MG63 (cell line): Measurements from ENCODE around the gene XYLB. TPM values are rescaled to one million over a fixed set of nuclear protein-coding genes. Genes with fewer than 3 reads are reported as not detected.

Experiments
- DNase-seq: peaks from one replicate; pipeline ENCODE4 v3.0.0-alpha.2; 2020
- H3K27me3 ChIP-seq: fragments of 250-450 bp; sonication (Bioruptor Pico); 2 replicates; pipeline ENCODE4 v1.5.1; 2020; ENCODE audit warnings: mild to moderate bottlenecking, moderate library complexity
- H3K36me3 ChIP-seq: fragments of 250-450 bp; sonication (Bioruptor Pico); 2 replicates; pipeline ENCODE4 v1.5.1; 2020; ENCODE audit warnings: mild to moderate bottlenecking, moderate library complexity
- H3K4me3 ChIP-seq: fragments of 250-450 bp; sonication (Bioruptor Pico); 2 replicates; pipeline ENCODE4 v1.5.1; 2020; ENCODE audit warnings: mild to moderate bottlenecking, moderate library complexity
- H3K9me3 ChIP-seq: fragments of 250-450 bp; sonication (Bioruptor Pico); 2 replicates; pipeline ENCODE4 v1.5.1; 2020; ENCODE audit warnings: mild to moderate bottlenecking, moderate library complexity
- total RNA-seq: library from RNA; depleted of rRNA; stranded (reverse); fragments of >200 nt; shearing (Covaris generic); gene quantifications from 2 replicates; pipeline ENCODE4 v1.2.3, GENCODE V29; 2014; ENCODE audit warnings: low replicate concordance

Gene XYLB
- total RNA-seq, 1 experiment from 2014 or later: 2.8 TPM

GRCh38 chr3:38371541-38372213 lies 25.1 kb downstream of the XYLB start:
- no peak overlapping the region for H3K4me3 ChIP-seq
- no peaks in the 10 kb centered on the region for H3K9me3 ChIP-seq
- H3K36me3 ChIP-seq: no peaks in the 10 kb centered on the region
- no peak for DNase-seq
- no peaks in the 10 kb centered on the region for H3K27me3 ChIP-seq

GRCh38 chr3:38372214-38372601 lies 25.6 kb downstream of the XYLB start:
- no peaks in the 10 kb centered on the region for H3K9me3 ChIP-seq
- H3K4me3 ChIP-seq: no peak overlapping the region
- no peaks in the 10 kb centered on the region for H3K27me3 ChIP-seq
- H3K36me3 ChIP-seq: no peaks in the 10 kb centered on the region
- no peak for DNase-seq

GRCh38 chr3:38374221-38374620 lies 27.6 kb downstream of the XYLB start:
- no peak for DNase-seq
- Histone ChIP-seq H3K9me3 (no peaks in the 10 kb centered on the region), H3K27me3 (no peaks in the 10 kb centered on the region), H3K36me3 (no peaks in the 10 kb centered on the region), H3K4me3 (no peak overlapping the region)

DNA sequence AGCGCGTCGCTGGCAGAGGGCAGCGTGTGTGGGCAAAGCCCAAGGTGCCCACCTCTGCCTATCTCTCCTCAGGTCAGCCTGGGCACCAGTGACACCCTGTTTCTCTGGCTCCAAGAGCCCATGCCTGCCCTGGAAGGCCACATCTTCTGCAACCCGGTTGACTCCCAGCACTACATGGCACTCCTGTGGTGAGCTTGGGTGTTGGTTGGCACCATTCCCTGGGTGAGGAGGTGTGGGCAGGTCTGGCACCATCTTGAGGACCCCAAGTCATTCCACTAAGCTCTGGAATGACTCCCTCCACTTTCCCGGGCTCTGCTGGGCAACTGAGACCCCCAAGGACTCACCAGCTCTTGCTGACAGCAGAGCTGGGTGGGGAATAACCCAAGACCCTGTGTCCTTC lies 28.5 kb downstream of the XYLB start:
- Histone ChIP-seq H3K9me3 (no peaks in the 10 kb centered on the region), H3K27me3 (no peaks in the 10 kb centered on the region), H3K4me3 (no peak overlapping the region), H3K36me3 (no peaks in the 10 kb centered on the region)
- DNase-seq: no peak

GRCh38 chr3:38375488-38376097 lies 29.0 kb downstream of the XYLB start:
- Histone ChIP-seq H3K4me3 (no peak overlapping the region), H3K36me3 (no peaks in the 10 kb centered on the region), H3K9me3 (no peaks in the 10 kb centered on the region), H3K27me3 (no peaks in the 10 kb centered on the region)
- DNase-seq: no peak

DNA sequence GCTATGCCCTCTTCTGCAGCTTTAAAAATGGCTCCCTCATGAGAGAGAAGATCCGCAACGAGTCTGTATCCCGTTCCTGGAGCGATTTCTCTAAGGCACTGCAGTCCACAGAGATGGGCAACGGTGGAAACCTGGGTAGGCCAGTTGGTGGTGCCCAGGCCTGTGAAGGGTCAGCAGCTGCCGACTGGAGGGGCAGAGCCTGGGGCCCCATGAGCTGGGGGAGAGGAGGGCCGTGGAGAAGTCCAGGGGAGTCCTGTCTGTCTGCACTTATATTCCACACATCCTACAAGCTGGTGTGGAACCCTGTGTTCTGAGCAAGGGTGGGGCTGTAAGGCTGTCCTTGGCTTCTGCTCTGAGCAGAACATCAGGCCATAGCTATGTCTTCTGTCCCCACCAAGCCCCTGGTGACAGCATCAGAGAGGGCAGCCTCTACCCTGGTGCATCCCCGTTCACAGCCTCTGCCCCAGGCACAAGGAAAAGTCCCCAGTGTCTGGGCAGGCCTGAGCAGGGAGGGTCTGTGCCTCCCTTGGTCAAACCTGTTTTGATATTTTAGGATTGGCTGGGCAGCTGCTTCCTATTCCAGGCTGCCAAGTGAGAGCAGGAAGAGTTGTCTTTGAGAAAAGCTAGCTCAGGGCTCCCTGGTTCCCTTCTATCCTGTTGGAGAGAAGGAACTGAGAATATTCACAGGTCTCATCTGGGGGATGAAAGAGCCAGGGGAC lies 29.7 kb downstream of the XYLB start:
- H3K36me3 ChIP-seq: no peaks in the 10 kb centered on the region
- DNase-seq: no peak
- no peak overlapping the region for H3K4me3 ChIP-seq
- no peaks in the 10 kb centered on the region for H3K9me3 ChIP-seq
- no peaks in the 10 kb centered on the region for H3K27me3 ChIP-seq

DNA sequence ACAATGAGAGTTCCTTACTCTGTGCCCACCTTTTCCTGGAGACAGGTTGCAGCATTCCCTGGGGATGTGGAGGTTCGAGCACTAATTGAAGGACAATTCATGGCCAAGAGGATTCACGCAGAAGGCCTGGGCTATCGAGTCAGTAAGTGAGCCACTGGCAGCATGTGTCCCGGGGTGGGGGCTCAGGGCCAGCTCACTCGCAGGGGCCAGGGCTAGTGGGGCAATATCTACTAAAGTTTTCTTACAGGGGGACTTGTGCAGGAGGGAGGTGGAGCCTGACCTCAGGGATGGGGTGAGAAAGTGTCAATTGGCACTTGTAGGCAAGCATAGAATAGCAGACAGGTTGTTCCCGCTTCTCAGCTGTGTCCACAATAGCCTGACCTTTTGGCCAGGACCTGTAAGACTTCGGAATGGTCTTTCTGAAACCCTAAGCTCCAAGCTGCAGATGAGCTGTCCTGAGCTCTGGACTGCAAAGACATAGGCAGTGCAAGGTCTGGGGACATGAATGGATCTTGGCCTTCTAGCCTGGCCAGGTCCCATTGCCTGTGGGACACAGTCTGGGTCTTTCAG lies 32.7 kb downstream of the XYLB start:
- Histone ChIP-seq H3K9me3 (no peaks in the 10 kb centered on the region), H3K27me3 (no peaks in the 10 kb centered on the region)
- DNase-seq: no peak

DNA sequence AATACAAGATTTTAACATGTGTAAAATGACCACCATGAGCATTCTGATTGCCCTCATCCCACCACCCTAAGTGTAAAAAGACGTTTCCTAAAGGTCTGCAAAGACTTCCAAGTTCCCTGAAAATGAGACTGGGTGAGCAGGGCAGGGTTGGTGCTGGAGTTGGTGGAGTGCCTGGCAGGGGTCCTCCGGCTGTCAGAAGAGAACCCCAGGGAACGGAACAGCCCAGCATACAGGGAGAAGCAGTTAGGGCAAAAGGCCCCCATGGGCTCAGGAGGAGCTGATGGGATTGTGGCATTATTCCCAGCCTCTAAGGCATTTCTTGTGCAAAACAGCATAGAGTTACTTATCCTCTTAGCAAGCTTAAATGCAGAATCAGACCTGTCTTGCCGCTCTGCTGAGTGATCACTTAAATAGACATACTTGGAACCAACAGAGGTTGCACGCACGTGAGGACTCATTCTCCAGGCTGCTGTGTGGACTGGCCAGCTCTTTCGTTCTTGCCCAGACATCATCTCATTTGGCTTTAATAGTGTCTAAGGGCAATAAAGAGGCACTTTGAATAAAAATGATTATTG lies 36.0 kb downstream of the XYLB start:
- DNase-seq: no peak
- no peaks in the 10 kb centered on the region for H3K36me3 ChIP-seq
- H3K9me3 ChIP-seq: peaks cover 5% of the 10 kb centered on the region
- H3K27me3 ChIP-seq: no peaks in the 10 kb centered on the region
- no peak overlapping the region for H3K4me3 ChIP-seq

More for the DNA sequence above, 32.7 kb downstream of the XYLB start:
- no peaks in the 10 kb centered on the region for H3K36me3 ChIP-seq
- no peak overlapping the region for H3K4me3 ChIP-seq

DNA sequence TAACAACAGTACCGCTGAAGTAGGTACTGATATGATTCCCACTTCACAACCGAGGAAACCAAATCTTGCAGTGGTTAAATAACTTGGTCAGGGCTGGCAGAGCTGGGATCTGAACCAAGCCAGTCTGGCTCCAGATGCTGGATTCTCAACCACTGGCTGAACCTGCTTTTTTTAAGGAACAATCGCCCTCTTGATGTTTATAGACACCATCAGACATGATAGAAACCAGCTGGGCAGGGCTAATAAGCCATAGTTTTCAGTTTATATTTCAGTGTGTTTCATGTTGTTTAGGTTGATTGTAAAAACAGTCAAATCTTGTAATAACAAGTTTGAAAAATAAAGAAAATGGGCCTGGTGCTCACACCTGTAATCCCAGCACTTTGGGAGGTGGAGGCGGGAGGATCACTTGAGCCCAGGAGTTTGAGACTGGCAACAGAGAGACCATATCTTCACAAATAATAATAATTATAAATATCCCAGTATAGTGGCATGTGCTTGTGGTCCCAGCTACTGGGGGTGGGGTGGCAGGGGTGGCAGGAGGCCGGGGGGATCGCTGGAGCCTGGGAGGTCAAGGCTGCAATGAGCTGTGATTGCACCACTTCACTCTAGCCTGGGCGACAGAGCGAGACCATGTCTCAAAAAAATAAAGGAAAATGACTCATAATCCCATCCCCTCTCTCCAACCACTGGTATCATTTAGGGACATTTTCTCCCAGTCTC lies 36.7 kb downstream of the XYLB start:
- H3K27me3 ChIP-seq: no peaks in the 10 kb centered on the region
- peaks cover 8% of the 10 kb centered on the region for H3K9me3 ChIP-seq
- no peaks in the 10 kb centered on the region for H3K36me3 ChIP-seq
- no peak overlapping the region for H3K4me3 ChIP-seq
- no peak for DNase-seq

DNA sequence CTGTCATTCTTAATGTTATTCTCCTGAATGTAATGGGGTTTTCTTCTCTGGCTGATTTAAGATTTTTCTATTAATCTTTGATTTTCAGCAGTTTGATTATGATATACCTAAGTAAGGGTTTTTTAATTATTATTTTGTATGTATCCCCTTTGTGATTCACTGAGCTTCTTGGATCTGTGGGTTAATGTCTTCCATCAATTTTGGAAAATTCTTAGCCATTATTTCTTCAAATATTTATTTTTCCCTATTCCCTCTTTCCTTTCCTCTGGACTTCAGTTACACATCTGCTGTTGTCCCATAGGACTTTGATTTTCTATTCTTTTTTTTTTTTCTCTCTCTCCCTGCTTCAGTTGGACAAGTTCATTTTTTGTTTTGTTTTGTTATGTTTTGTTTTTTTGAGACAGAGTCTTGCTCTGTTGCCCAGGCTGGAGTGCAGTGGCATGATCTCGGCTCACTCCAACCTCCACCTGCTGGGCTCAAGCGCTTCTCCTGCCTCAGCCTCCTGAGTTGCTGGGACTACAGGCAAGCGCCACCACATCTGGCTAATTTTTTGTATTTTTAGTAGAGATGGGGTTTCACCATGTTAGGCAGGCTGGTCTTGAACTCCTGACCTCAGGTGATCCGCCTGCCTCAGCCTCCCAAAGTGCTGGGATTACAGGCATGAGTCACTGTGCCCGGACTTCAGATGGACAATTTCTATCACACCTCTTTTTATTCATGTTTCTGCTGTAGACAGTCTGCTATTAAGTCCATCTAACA lies 40.6 kb downstream of the XYLB start:
- Histone ChIP-seq H3K27me3 (no peaks in the 10 kb centered on the region), H3K9me3 (peaks cover 8% of the 10 kb centered on the region), H3K36me3 (no peaks in the 10 kb centered on the region), H3K4me3 (no peak overlapping the region)
- DNase-seq: no peak

- DNase-seq: no peak
- no peaks in the 10 kb centered on the region for H3K36me3 ChIP-seq
- H3K4me3 ChIP-seq: no peak overlapping the region
- no peaks in the 10 kb centered on the region for H3K27me3 ChIP-seq
- H3K9me3 ChIP-seq: peaks cover 8% of the 10 kb centered on the region
Measured at GRCh38 chr3:38387862-38388261, 41.3 kb downstream of the XYLB start.

GRCh38 chr3:38392604-38393163 lies 46.1 kb downstream of the XYLB start:
- no peak for DNase-seq
- no peaks in the 10 kb centered on the region for H3K27me3 ChIP-seq
- H3K9me3 ChIP-seq: peaks cover 2% of the 10 kb centered on the region; the same call in 1 of the 2 replicates
- H3K4me3 ChIP-seq: no peak overlapping the region
- no peaks in the 10 kb centered on the region; the same call in none of the 2 replicates for H3K36me3 ChIP-seq

DNA sequence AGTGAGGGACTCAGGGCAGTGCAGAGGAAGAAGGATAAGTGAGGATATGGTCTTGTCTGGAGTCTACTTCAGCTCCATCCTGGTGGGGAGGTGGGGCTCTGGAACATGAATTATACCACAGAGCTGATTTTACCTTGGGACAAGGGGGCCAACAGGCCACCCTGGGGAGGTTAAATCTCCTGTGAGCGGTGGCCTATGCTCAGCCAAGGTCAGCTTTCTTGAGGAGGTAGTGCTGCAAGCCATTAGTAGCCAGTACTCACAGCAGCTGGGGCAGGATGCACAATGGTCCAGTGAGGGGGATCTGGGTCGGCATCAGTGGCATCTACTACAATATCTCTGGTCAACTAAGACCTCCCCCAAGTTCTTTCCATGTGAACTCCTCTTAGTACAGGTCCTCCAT lies 49.7 kb downstream of the XYLB start:
- Histone ChIP-seq H3K9me3 (no peaks in the 10 kb centered on the region), H3K27me3 (no peaks in the 10 kb centered on the region), H3K36me3 (no peaks in the 10 kb centered on the region; the same call in none of the 2 replicates), H3K4me3 (no peak overlapping the region)
- DNase-seq: no peak

DNA sequence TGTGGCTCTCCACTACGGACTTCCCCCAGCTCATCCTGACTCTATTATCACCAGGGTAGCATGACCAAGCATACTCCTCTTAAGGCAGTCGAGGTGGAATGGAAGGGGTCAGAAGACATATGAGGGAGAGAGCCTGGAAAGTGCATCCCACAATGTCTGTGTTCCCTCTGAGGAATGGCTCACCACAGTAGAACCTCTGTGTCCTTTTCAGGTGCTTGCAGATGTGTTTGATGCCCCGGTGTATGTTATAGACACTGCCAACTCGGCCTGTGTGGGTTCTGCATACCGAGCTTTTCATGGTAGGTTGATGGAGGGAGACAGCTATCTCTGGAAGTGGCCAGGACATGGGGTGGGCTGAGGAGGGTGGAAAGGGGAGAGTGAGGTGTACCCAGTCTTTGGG lies 50.3 kb downstream of the XYLB start:
- DNase-seq: no peak
- Histone ChIP-seq H3K4me3 (no peak overlapping the region), H3K9me3 (no peaks in the 10 kb centered on the region)

GRCh38 chr3:38397320-38397719 lies 50.7 kb downstream of the XYLB start:
- no peaks in the 10 kb centered on the region; the same call in none of the 2 replicates for H3K36me3 ChIP-seq
- peak; percentile 0 for DNase-seq
- no peaks in the 10 kb centered on the region for H3K9me3 ChIP-seq
- no peak overlapping the region for H3K4me3 ChIP-seq
- H3K27me3 ChIP-seq: no peaks in the 10 kb centered on the region

More for the DNA sequence above, 50.3 kb downstream of the XYLB start:
- Histone ChIP-seq H3K27me3 (no peaks in the 10 kb centered on the region), H3K36me3 (no peaks in the 10 kb centered on the region; the same call in none of the 2 replicates)
